ENCODE results near the gene TRAPPC3L. TPM values are rescaled to one million over a fixed set of nuclear protein-coding genes. Genes with fewer than 3 reads are reported as not detected.
"Not testable (repeated sequence)": the region's sequence is repeated elsewhere in the genome, so short reads cannot be mapped to it uniquely, and the experiment has no call there.

TRAPPC3L gene
- total RNA-seq, 3 donors from 2014 or later: 0.80 TPM; not detected in 2

DNA sequence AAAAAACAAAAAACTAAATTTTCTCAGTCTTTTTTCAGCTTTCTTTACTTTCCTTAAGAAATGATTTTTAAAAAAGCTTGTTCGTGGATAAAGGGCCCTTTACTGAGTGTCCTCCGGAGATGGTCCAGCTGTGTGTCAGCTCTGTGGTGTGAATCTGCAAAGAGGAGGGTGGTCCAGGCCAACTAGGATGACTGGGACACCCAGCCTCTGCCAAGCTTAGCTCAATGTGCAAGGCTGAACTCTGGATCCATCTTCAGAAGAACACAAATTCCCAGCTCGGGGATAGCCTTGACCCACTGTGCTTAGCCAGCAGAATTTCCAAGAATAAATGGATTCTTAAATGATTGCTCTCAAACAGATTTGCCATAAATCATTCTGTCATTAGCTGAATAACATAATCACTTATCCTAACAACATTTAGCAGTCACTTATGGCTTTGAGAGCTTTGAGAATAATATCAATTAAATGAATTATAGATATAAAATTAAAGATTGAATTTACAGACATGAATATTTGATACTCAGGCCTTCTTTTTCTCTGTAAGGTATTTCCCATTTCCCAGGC is 48.3 kb downstream of the TRAPPC3L start:
- H3K4me3 ChIP-seq: no peak overlapping the region
- no peak overlapping the region for H3K27ac ChIP-seq
- H3K9me3 ChIP-seq: no peaks in the 10 kb centered on the region
- TF ChIP-seq POLR2A (IDR thresholded peaks at IDR 0.05) (no peak), CTCF (IDR thresholded peaks at IDR 0.05) (no peak), POLR2AphosphoS5 (IDR thresholded peaks at IDR 0.05) (no peak)
- intact Hi-C loops (cut with DNase I; ENCODE audit: low total_unique reads): no loop called here
- no peak for DNase-seq (ENCODE audit: low spot score in 2 of 2)
- H3K27me3 ChIP-seq: no peaks in the 10 kb centered on the region
- H3K4me1 ChIP-seq: no peaks in the 10 kb centered on the region
- H3K36me3 ChIP-seq: no peaks in the 10 kb centered on the region

- H3K36me3 ChIP-seq; H3K27ac ChIP-seq; H3K4me1 ChIP-seq; H3K27me3 ChIP-seq; DNase-seq (ENCODE audit: low spot score in 2 of 2); H3K9me3 ChIP-seq; intact Hi-C loops (cut with DNase I; ENCODE audit: low total_unique reads); H3K4me3 ChIP-seq: not testable (repeated sequence)
These were observed 50.3 kb downstream of the TRAPPC3L start for GRCh38 chr6:116495161-116495560.

DNA sequence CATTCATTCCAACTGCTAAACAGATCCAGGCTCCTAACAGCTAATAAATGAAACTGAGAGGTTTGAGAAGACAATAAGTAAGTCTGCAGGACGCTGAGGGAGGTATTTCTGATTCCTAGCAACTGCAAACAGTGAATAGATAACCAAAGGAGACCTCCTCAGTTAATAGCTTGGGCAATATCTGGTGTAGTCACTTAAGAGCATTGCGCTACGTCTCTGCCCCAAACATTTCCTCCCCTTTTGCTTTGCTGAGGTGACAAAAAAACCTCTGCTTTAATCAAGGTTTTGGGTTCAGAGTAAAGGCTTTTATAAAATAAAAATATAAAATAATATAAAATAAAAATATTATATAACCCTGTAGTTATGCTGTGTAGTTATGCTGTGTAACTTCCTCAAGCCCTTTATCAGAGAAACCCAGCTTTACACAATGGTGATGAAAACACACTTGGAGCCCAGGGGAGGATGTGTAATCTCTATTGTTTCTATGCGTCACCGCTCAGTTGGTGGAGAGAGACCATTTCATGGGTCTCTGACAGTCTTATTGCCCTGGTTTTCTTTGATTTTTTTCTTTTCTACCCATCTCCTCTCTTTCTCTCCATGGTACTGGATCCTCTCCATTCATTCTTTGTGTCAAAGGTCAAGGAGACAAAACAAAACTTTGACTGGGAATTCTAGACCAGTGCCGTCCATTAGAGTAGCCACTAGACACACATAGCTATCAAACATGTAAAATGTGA is 53.0 kb downstream of the TRAPPC3L start:
- intact Hi-C loops (cut with DNase I; ENCODE audit: low total_unique reads): no loop called here
- Histone ChIP-seq H3K27ac (no peak overlapping the region), H3K9me3 (no peaks in the 10 kb centered on the region)

DNA sequence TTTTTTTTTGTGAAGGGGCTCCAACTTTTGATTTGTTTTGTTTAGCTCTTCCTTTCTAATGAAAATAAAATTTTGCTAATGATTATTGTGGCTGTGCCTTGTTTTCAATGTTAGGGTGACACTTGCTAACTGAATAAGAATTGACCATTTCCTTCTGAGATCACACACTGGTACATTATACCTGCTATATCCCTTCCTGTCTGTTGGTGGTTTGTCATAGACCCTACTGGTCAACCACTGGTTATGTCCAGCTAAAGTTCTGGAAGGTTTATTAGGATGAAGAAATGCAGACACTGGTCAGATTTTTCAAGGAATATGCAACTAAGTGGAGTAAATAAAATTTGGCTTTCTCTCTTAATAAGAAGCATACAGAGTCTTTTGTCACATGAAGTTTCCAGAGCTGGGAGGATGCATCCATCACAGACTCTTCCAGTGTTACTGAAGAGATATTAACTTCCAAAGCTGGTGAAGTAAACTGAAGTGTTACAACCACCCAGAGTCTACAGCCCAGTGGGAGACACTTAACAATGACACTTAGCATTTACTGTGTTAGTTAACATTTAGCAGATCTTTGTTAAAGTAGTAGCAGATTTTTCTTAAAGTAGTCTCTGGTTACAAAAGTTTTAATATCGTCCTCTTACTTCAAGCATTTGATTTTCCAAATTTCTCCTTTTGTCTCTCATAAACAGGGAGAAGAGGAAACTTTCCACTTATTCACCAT is 53.7 kb downstream of the TRAPPC3L start:
- no peak overlapping the region for H3K4me3 ChIP-seq
- no peaks in the 10 kb centered on the region for H3K36me3 ChIP-seq
- H3K27ac ChIP-seq: no peak overlapping the region
- H3K4me1 ChIP-seq: no peaks in the 10 kb centered on the region
- TF ChIP-seq POLR2AphosphoS5 (IDR thresholded peaks at IDR 0.05): no peak
- no peak for TF ChIP-seq CTCF (IDR thresholded peaks at IDR 0.05)
- no peak for TF ChIP-seq POLR2A (IDR thresholded peaks at IDR 0.05)
- H3K27me3 ChIP-seq: no peaks in the 10 kb centered on the region
- H3K9me3 ChIP-seq: no peaks in the 10 kb centered on the region
- intact Hi-C loops (cut with DNase I; ENCODE audit: low total_unique reads): no loop called here
- DNase-seq (ENCODE audit: low spot score in 2 of 2): no peak

More for the DNA sequence above, 53.0 kb downstream of the TRAPPC3L start:
- no peak for DNase-seq (ENCODE audit: low spot score in 2 of 2)
- Histone ChIP-seq H3K4me3 (no peak overlapping the region), H3K4me1 (no peaks in the 10 kb centered on the region), H3K36me3 (no peaks in the 10 kb centered on the region), H3K27me3 (no peaks in the 10 kb centered on the region)
- TF ChIP-seq POLR2A (IDR thresholded peaks at IDR 0.05): no peak
- TF ChIP-seq POLR2AphosphoS5 (IDR thresholded peaks at IDR 0.05): no peak
- no peak for TF ChIP-seq CTCF (IDR thresholded peaks at IDR 0.05)

- Histone ChIP-seq H3K36me3 (no peaks in the 10 kb centered on the region), H3K4me3 (no peak overlapping the region), H3K4me1 (no peaks in the 10 kb centered on the region), H3K27ac (no peak overlapping the region), H3K27me3 (no peaks in the 10 kb centered on the region), H3K9me3 (no peaks in the 10 kb centered on the region)
- no peak for DNase-seq (ENCODE audit: low spot score in 2 of 2)
- intact Hi-C loops (cut with DNase I; ENCODE audit: low total_unique reads): no loop called here
- TF ChIP-seq POLR2A (IDR thresholded peaks at IDR 0.05) (no peak), POLR2AphosphoS5 (IDR thresholded peaks at IDR 0.05) (no peak), CTCF (IDR thresholded peaks at IDR 0.05) (no peak)
These were observed 59.8 kb downstream of the TRAPPC3L start for GRCh38 chr6:116485559-116486184.

All from breast epithelium (tissue), 4 donors.